ENCODE results near the gene NSDHL. TPM values are rescaled to one million over a fixed set of nuclear protein-coding genes. Genes with fewer than 3 reads are reported as not detected.

NSDHL gene
- total RNA-seq, 1 donor: 15.9 TPM

DNA sequence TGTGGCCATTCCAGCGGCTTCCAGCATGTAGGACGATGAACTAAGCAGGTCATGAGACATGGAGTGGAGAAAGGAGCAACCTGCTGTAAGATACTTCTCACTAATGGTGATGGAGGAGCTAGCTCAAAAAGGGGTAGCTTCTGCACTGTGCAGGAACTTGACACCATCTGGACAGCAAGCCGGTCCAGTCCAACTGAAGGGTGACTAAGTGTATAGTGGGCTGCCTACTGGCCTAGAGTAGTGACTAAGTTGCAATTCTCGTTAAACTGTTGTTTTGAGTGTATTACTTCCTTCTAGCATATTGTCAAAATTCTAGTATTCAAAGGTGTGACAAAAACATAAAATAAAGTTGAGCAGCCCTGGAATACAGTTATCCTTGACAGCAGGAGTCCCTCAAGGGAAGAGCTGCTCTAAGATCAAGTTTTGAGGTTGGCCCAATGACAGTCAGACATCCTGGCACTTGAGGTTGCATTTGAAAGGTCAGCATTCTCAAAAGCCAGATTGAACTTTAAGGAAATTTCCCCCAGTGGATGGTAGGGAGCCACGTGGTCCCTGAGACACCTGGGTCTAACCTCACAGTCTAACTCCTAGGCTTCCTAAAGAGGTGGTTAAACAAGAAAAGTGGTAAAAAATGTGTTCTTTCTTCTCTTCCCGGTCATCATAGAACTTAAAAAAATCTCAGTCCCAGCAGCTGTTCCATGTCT lies 8.3 kb upstream of the NSDHL start:
- H3K4me1 ChIP-seq (ENCODE audit: insufficient read depth, low read length): peaks cover 11% of the 10 kb centered on the region
- no peak overlapping the region for H3K27ac ChIP-seq (ENCODE audit: low read depth, low read length)
- H4K20me1 ChIP-seq (ENCODE audit: insufficient read depth, low read length): no peaks in the 10 kb centered on the region
- H3K79me2 ChIP-seq (ENCODE audit: insufficient read depth, low read length): no peaks in the 10 kb centered on the region
- no peak overlapping the region for H3K4me2 ChIP-seq (ENCODE audit: insufficient read depth, low read length)
- TF ChIP-seq, protein P1, sequence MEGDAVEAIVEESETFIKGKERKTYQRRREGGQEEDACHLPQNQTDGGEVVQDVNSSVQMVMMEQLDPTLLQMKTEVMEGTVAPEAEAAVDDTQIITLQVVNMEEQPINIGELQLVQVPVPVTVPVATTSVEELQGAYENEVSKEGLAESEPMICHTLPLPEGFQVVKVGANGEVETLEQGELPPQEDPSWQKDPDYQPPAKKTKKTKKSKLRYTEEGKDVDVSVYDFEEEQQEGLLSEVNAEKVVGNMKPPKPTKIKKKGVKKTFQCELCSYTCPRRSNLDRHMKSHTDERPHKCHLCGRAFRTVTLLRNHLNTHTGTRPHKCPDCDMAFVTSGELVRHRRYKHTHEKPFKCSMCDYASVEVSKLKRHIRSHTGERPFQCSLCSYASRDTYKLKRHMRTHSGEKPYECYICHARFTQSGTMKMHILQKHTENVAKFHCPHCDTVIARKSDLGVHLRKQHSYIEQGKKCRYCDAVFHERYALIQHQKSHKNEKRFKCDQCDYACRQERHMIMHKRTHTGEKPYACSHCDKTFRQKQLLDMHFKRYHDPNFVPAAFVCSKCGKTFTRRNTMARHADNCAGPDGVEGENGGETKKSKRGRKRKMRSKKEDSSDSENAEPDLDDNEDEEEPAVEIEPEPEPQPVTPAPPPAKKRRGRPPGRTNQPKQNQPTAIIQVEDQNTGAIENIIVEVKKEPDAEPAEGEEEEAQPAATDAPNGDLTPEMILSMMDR (IDR thresholded peaks at IDR 0.05; ENCODE audit: extremely low read depth, low read depth, low read length): no peak
- H3K36me3 ChIP-seq (ENCODE audit: insufficient read depth, low read length): no peaks in the 10 kb centered on the region
- H3K4me3 ChIP-seq (ENCODE audit: insufficient read depth, low read length): no peak overlapping the region
- H3K27me3 ChIP-seq (ENCODE audit: insufficient read depth, low read length): no peaks in the 10 kb centered on the region
- DNase-seq (ENCODE audit: insufficient read length, low spot score, missing footprints): peak; percentile 84
- no peaks in the 10 kb centered on the region for H3K9me3 ChIP-seq (ENCODE audit: low read depth, low read length)
- no peak overlapping the region for H2AFZ ChIP-seq (ENCODE audit: low read length)

DNA sequence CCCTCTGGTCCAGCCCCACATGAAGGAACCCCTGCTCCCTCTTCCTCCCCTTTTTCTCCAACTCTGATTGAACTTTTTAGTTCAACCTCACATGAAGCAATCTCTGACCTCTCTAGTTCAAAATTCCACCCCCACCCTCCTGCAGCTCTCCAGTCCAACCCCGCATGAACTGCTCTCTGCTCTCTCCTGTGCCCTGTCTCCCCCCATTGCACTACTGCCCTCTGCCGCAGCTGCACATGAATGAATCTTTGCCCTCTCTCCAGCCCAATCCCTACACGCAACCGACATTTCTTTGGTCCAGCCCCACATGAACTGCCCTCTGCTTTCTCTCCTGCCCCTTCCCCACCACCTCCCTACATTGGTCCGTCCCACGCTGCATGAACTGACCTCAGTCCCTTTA lies 7.2 kb upstream of the NSDHL start:
- no peak overlapping the region for H3K4me2 ChIP-seq (ENCODE audit: insufficient read depth, low read length)
- no peak overlapping the region for H3K4me3 ChIP-seq (ENCODE audit: insufficient read depth, low read length)
- H3K9me3 ChIP-seq (ENCODE audit: low read depth, low read length): no peaks in the 10 kb centered on the region
- peaks cover 7% of the 10 kb centered on the region for H3K36me3 ChIP-seq (ENCODE audit: insufficient read depth, low read length)
- H2AFZ ChIP-seq (ENCODE audit: low read length): no peak overlapping the region
- H3K27ac ChIP-seq (ENCODE audit: low read depth, low read length): no peak overlapping the region
- no peaks in the 10 kb centered on the region for H3K27me3 ChIP-seq (ENCODE audit: insufficient read depth, low read length)
- DNase-seq (ENCODE audit: insufficient read length, low spot score, missing footprints): no peak
- H3K79me2 ChIP-seq (ENCODE audit: insufficient read depth, low read length): no peaks in the 10 kb centered on the region
- H3K4me1 ChIP-seq (ENCODE audit: insufficient read depth, low read length): peaks cover 11% of the 10 kb centered on the region
- TF ChIP-seq, protein P1 (IDR thresholded peaks at IDR 0.05; ENCODE audit: extremely low read depth, low read depth, low read length): no peak
- H4K20me1 ChIP-seq (ENCODE audit: insufficient read depth, low read length): no peaks in the 10 kb centered on the region

DNA sequence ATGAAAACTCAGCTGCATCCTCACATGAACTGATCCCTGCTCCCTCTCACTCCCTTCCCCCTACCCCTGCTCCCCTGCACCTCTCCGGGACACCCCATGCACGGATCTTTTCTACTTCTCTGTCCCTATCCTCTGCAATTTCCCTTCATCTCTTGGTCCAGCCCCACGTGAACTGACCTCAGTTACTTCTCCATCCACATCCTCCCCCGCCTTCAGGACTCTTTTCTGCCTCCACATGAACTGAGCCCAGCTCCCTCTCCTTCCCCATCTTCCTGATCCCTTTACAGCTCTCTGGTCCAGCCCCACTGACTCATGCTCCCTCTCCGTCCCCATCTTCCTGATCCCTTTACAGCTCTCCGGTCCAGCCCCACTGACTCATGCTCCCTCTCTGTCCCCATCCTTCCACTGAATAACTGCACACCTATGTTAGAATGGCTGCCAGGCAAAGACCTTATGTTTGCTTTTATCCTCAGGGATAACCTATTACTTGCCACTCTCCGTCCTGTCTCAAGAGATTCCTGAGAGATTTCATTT lies 6.0 kb upstream of the NSDHL start:
- TF ChIP-seq, protein P1 (IDR thresholded peaks at IDR 0.05; ENCODE audit: extremely low read depth, low read depth, low read length): no peak
- Histone ChIP-seq H3K36me3 (ENCODE audit: insufficient read depth, low read length) (peaks cover 10% of the 10 kb centered on the region), H4K20me1 (ENCODE audit: insufficient read depth, low read length) (no peaks in the 10 kb centered on the region), H3K9me3 (ENCODE audit: low read depth, low read length) (no peaks in the 10 kb centered on the region), H3K79me2 (ENCODE audit: insufficient read depth, low read length) (peaks cover 4% of the 10 kb centered on the region), H3K4me2 (ENCODE audit: insufficient read depth, low read length) (no peak overlapping the region), H3K4me3 (ENCODE audit: insufficient read depth, low read length) (no peak overlapping the region), H3K4me1 (ENCODE audit: insufficient read depth, low read length) (peaks cover 3% of the 10 kb centered on the region), H3K27ac (ENCODE audit: low read depth, low read length) (no peak overlapping the region), H3K27me3 (ENCODE audit: insufficient read depth, low read length) (no peaks in the 10 kb centered on the region), H2AFZ (ENCODE audit: low read length) (no peak overlapping the region)
- no peak for DNase-seq (ENCODE audit: insufficient read length, low spot score, missing footprints)

DNA sequence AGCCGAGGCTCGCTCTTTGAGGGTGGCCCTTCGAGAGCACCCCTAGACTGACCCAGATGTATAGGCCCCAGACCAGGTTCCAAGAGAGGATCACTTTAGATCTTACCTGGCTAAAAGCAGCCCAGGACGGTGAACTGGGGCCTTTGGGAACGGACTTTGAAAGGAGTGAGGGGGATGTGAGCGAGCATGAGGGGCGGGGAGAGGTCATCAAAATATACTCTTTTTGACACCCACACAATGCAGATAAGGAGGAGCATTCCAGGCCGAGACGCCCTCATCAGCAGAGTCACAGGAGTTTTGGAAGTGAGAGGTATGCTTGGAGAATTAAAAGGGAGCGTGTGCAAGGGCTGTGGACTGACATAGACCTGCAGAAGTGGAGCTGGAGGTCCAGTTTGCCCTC lies 528 bp downstream of the NSDHL start:
- H3K36me3 ChIP-seq (ENCODE audit: insufficient read depth, low read length): peaks cover 10% of the 10 kb centered on the region
- peaks cover 4% of the 10 kb centered on the region for H3K4me1 ChIP-seq (ENCODE audit: insufficient read depth, low read length)
- peak overlapping the region; percentile 70 for H3K27ac ChIP-seq (ENCODE audit: low read depth, low read length)
- H4K20me1 ChIP-seq (ENCODE audit: insufficient read depth, low read length): no peaks in the 10 kb centered on the region
- peak overlapping the region; percentile 74 for H2AFZ ChIP-seq (ENCODE audit: low read length)
- H3K79me2 ChIP-seq (ENCODE audit: insufficient read depth, low read length): peaks cover 50% of the 10 kb centered on the region
- no peaks in the 10 kb centered on the region for H3K9me3 ChIP-seq (ENCODE audit: low read depth, low read length)
- TF ChIP-seq, protein P1 (IDR thresholded peaks at IDR 0.05; ENCODE audit: extremely low read depth, low read depth, low read length): no peak
- peak overlapping the region; percentile 80 for H3K4me3 ChIP-seq (ENCODE audit: insufficient read depth, low read length)
- peak overlapping the region; percentile 87 for H3K4me2 ChIP-seq (ENCODE audit: insufficient read depth, low read length)
- DNase-seq (ENCODE audit: insufficient read length, low spot score, missing footprints): no peak
- H3K27me3 ChIP-seq (ENCODE audit: insufficient read depth, low read length): no peaks in the 10 kb centered on the region

All from osteoblast (primary cell).